ENCODE results near the gene ELF3.

ELF3 gene

GRCh38 chr1:202012544-202013478 is 2.4 kb downstream of the ELF3 start:
- DNase-seq (ENCODE audit: low read depth, low spot score): no peak
- H3K27ac ChIP-seq: no peak overlapping the region
- no peak overlapping the region for H3K4me3 ChIP-seq
- TF ChIP-seq EZH2 (IDR thresholded peaks at IDR 0.05) (no peak), FOXP2 (optimal IDR thresholded peaks at IDR 0.05; ENCODE audit: control extremely low read depth, extremely low read length, insufficient read depth) (no peak), POLR2AphosphoS5 (IDR thresholded peaks at IDR 0.05; ENCODE audit: borderline replicate concordance, low read depth, low read length) (no peak)
- no peak overlapping the region for H3K9ac ChIP-seq (ENCODE audit: insufficient read length)
- H3K9me3 ChIP-seq (ENCODE audit: low read depth, low read length): no peaks in the 10 kb centered on the region
- H3K36me3 ChIP-seq (ENCODE audit: insufficient read depth, low read length): no peaks in the 10 kb centered on the region

DNA sequence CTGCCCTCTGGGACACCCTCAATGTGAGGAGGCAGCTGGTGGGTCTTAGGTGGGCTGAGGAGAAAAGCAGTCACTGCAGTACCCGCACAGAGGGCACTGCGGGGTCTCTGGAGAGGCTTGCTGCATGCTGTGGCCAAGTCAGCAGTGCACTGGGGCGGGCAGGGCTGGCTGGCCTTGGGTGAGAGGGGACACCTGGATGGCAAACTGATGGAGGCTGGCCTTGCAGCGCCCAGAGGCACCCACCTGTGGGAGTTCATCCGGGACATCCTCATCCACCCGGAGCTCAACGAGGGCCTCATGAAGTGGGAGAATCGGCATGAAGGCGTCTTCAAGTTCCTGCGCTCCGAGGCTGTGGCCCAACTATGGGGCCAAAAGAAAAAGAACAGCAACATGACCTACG is 3.2 kb downstream of the ELF3 start:
- no peak overlapping the region for H3K9ac ChIP-seq (ENCODE audit: insufficient read length)
- no peak for DNase-seq (ENCODE audit: low read depth, low spot score)
- TF ChIP-seq FOXP2 (optimal IDR thresholded peaks at IDR 0.05; ENCODE audit: control extremely low read depth, extremely low read length, insufficient read depth) (no peak), EZH2 (IDR thresholded peaks at IDR 0.05) (no peak), POLR2AphosphoS5 (IDR thresholded peaks at IDR 0.05; ENCODE audit: borderline replicate concordance, low read depth, low read length) (no peak)
- H3K9me3 ChIP-seq (ENCODE audit: low read depth, low read length): no peaks in the 10 kb centered on the region
- no peak overlapping the region for H3K27ac ChIP-seq
- no peak overlapping the region for H3K4me3 ChIP-seq
- no peaks in the 10 kb centered on the region for H3K36me3 ChIP-seq (ENCODE audit: insufficient read depth, low read length)

DNA sequence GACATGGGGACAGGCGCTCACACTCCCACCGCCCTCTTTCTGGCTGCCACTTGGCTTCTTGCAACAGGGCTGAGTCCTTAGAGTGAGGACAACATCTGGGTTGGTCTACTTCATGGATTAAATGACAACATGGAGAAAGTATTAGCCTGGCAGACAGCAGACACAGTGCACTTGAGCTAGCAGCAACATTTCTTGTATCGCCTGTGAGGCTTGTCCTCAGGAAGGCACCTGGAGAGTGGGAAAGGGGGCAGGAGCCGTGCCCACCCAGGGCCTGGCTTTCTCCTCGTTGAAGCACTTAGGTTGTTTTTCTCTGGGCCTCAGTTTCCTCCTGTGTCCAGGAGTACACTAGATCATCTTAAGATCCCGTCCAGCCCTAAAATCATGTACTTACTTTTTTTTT is 3.7 kb downstream of the ELF3 start:
- no peak overlapping the region for H3K4me3 ChIP-seq

GRCh38 chr1:202014915-202015661 is 4.7 kb downstream of the ELF3 start:
- Histone ChIP-seq H3K4me3 (no peak overlapping the region), H3K27ac (no peak overlapping the region), H3K9ac (ENCODE audit: insufficient read length) (no peak overlapping the region), H3K36me3 (ENCODE audit: insufficient read depth, low read length) (no peaks in the 10 kb centered on the region), H3K9me3 (ENCODE audit: low read depth, low read length) (no peaks in the 10 kb centered on the region)
- no peak for TF ChIP-seq POLR2AphosphoS5 (IDR thresholded peaks at IDR 0.05; ENCODE audit: borderline replicate concordance, low read depth, low read length)
- TF ChIP-seq FOXP2 (optimal IDR thresholded peaks at IDR 0.05; ENCODE audit: control extremely low read depth, extremely low read length, insufficient read depth): no peak
- no peak for TF ChIP-seq EZH2 (IDR thresholded peaks at IDR 0.05)
- no peak for DNase-seq (ENCODE audit: low read depth, low spot score)

More for the DNA sequence above, 3.7 kb downstream of the ELF3 start:
- no peak for TF ChIP-seq FOXP2 (optimal IDR thresholded peaks at IDR 0.05; ENCODE audit: control extremely low read depth, extremely low read length, insufficient read depth)
- TF ChIP-seq POLR2AphosphoS5 (IDR thresholded peaks at IDR 0.05; ENCODE audit: borderline replicate concordance, low read depth, low read length): no peak
- TF ChIP-seq EZH2 (IDR thresholded peaks at IDR 0.05): no peak
- DNase-seq (ENCODE audit: low read depth, low spot score): no peak
- Histone ChIP-seq H3K36me3 (ENCODE audit: insufficient read depth, low read length) (no peaks in the 10 kb centered on the region), H3K9me3 (ENCODE audit: low read depth, low read length) (no peaks in the 10 kb centered on the region), H3K27ac (no peak overlapping the region), H3K9ac (ENCODE audit: insufficient read length) (no peak overlapping the region)

DNA sequence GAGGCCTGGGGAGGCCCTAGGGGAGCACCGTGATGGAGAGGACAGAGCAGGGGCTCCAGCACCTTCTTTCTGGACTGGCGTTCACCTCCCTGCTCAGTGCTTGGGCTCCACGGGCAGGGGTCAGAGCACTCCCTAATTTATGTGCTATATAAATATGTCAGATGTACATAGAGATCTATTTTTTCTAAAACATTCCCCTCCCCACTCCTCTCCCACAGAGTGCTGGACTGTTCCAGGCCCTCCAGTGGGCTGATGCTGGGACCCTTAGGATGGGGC is 5.2 kb downstream of the ELF3 start:
- H3K27ac ChIP-seq: no peak overlapping the region
- no peak overlapping the region for H3K4me3 ChIP-seq

DNA sequence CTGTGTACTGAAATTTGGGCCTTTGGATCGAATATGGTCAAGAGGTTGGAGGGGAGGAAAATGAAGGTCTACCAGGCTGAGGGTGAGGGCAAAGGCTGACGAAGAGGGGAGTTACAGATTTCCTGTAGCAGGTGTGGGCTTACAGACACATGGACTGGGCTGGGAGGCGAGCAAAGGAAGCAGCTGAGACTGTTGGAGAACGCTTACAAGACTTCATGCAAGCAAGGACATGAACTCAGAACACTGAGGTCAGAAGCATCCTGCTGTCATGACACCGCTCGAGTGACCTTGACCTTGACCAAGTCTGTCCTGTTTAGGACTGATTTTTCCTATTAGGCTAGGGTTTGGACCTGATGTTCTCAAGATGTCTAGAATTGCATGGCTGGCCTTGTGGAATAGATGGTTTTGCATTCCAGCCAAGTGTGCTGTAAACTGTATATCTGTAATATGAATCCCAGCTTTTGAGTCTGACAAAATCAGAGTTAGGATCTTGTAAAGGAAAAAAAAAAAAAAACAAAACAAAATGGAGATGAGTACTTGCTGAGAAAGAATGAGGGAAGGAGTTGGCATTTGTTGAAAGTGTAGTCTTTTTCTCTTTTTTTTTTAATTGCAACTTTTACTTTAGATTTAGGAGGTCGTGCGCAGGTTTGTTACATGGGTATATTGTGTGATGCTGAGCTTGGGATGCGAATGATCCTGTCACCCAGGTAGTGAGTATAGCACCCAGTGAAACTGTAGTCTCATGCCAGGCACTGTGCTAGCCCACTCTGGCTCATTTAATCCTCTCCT is 5.8 kb downstream of the ELF3 start:
- no peak for DNase-seq (ENCODE audit: low read depth, low spot score)
- Histone ChIP-seq H3K9ac (ENCODE audit: insufficient read length) (no peak overlapping the region), H3K9me3 (ENCODE audit: low read depth, low read length) (no peaks in the 10 kb centered on the region), H3K27ac (no peak overlapping the region), H3K4me3 (no peak overlapping the region), H3K36me3 (ENCODE audit: insufficient read depth, low read length) (no peaks in the 10 kb centered on the region)
- TF ChIP-seq POLR2AphosphoS5 (IDR thresholded peaks at IDR 0.05; ENCODE audit: borderline replicate concordance, low read depth, low read length) (no peak), EZH2 (IDR thresholded peaks at IDR 0.05) (no peak), FOXP2 (optimal IDR thresholded peaks at IDR 0.05; ENCODE audit: control extremely low read depth, extremely low read length, insufficient read depth) (no peak)

More for the DNA sequence above, 5.2 kb downstream of the ELF3 start:
- H3K9me3 ChIP-seq (ENCODE audit: low read depth, low read length): no peaks in the 10 kb centered on the region
- TF ChIP-seq FOXP2 (optimal IDR thresholded peaks at IDR 0.05; ENCODE audit: control extremely low read depth, extremely low read length, insufficient read depth) (no peak), POLR2AphosphoS5 (IDR thresholded peaks at IDR 0.05; ENCODE audit: borderline replicate concordance, low read depth, low read length) (no peak), EZH2 (IDR thresholded peaks at IDR 0.05) (no peak)
- no peak overlapping the region for H3K9ac ChIP-seq (ENCODE audit: insufficient read length)
- H3K36me3 ChIP-seq (ENCODE audit: insufficient read depth, low read length): no peaks in the 10 kb centered on the region
- no peak for DNase-seq (ENCODE audit: low read depth, low spot score)

DNA sequence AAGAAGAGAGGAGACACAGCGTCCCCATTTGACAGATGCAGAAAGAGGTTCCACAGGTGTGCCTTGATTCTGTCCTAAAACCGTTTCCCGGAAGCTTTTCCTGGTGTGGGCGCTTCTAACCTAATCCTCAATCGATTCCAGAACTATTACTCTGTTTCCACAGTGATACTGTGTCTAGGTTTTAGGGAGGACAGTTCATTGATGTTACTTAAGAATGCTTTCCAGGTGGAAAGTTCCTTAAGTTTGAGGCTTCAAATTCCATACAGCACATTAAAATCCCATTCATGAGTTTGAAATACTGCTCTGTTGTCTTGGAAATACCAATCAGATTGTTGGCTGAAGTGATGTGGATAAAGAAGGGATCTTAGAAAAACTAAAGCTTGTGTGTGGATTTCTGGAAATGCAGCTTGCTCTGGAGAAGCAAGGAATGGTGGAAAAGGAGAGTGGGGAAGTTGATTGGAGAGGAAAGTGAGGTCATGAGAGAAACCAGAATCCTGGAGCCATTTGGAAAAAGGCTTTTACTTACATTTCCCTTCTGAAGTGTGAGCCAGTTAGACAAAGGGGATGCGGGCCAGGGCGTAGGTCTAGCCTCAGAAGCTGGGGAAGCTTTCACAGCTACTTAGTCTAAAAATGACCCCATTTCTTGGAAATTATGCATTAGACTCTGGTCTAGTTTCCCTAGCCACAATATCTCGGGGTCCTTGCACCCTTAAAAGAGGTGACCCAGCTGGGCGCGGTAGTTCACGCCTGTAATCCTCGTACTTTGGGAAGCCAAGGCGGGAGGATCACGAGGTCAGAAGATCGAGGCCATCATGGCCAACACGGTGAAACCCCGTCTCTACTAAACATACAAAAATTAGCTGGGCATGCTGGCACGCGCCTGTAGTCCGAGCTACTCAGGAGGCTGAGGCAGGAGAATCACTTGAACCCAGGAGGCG is 6.7 kb downstream of the ELF3 start:
- H3K4me3 ChIP-seq: no peak overlapping the region
- no peak overlapping the region for H3K27ac ChIP-seq
- H3K36me3 ChIP-seq (ENCODE audit: insufficient read depth, low read length): no peaks in the 10 kb centered on the region
- TF ChIP-seq FOXP2 (optimal IDR thresholded peaks at IDR 0.05; ENCODE audit: control extremely low read depth, extremely low read length, insufficient read depth) (no peak), POLR2AphosphoS5 (IDR thresholded peaks at IDR 0.05; ENCODE audit: borderline replicate concordance, low read depth, low read length) (no peak), EZH2 (IDR thresholded peaks at IDR 0.05) (no peak)
- no peaks in the 10 kb centered on the region for H3K9me3 ChIP-seq (ENCODE audit: low read depth, low read length)
- DNase-seq (ENCODE audit: low read depth, low spot score): no peak
- H3K9ac ChIP-seq (ENCODE audit: insufficient read length): no peak overlapping the region

Data from SK-N-MC (cell line).